Measurements from ENCODE around the gene ACTL6B. TPM values are rescaled to one million over a fixed set of nuclear protein-coding genes. Genes with fewer than 3 reads are reported as not detected.

Gene ACTL6B
- total and polyA plus RNA-seq, 2 of the 8 experiments (the other 6 are each of a cell fraction or from before 2014, with no cell fraction given): 2.1 to 4.5 TPM

- Histone ChIP-seq H3K18ac (ENCODE audit: extremely low read depth, low read length) (no peak overlapping the region; the same call in 1 of the 2 replicates), H3K4me3 (ENCODE audit: extremely low read depth in 1 of 4, insufficient read depth in 2 of 4, low read depth in 3 of 4, low read length in 4 of 4) (no peak overlapping the region), H3K4me1 (replicated peaks in 1 of 4; ENCODE audit: control insufficient read depth in 3 of 4, insufficient read depth in 4 of 4, low read length in 3 of 4) (peaks cover 0 to 25% (median 16%) of the 10 kb centered on the region in 4 experiments; a peak in 6 of 7 replicates), H3K36me3 (ENCODE audit: control insufficient read depth in 2 of 4, insufficient read depth in 4 of 4, low read length in 3 of 4) (no peaks in the 10 kb centered on the region), H2BK15ac (ENCODE audit: low read length) (no peak overlapping the region), H2AK5ac (ENCODE audit: low read depth, low read length) (no peak overlapping the region; the same call in 1 of the 2 replicates), H4K5ac (ENCODE audit: insufficient read length, low read depth, low read length) (no peak overlapping the region), H4K8ac (ENCODE audit: extremely low read depth, insufficient read depth, low read length) (no peak overlapping the region), H4K20me1 (replicated peaks in 1 of 2; ENCODE audit: control insufficient read depth in 1 of 2, insufficient read depth in 2 of 2, low read length in 2 of 2) (no peaks in the 10 kb centered on the region), H3K79me1 (ENCODE audit: low read depth, low read length) (no peaks in the 10 kb centered on the region; the same call in 1 of the 2 replicates), H3K23me2 (ENCODE audit: low read depth, low read length) (peaks cover 2% of the 10 kb centered on the region; the same call in 1 of the 2 replicates), H2BK12ac (ENCODE audit: low read depth, low read length) (peak overlapping the region; percentile 50; the same call in 1 of the 2 replicates), H3K79me2 (ENCODE audit: control insufficient read depth in 1 of 2, insufficient read depth in 2 of 2, low read length in 2 of 2) (no peaks in the 10 kb centered on the region), H3K4ac (replicated peaks; ENCODE audit: insufficient read length, low read depth, low read length) (no peak overlapping the region), H3K4me2 (ENCODE audit: insufficient read depth in 1 of 2, low read depth in 2 of 2, low read length in 2 of 2) (no peak overlapping the region), H2BK5ac (ENCODE audit: low read depth, low read length) (0 out of 2 replicates have a peak overlapping the region, but pooled peaks have one; percentile 24), H3K27ac (ENCODE audit: low read depth, low read length) (no peak overlapping the region), H3K9me3 (ENCODE audit: insufficient read depth in 2 of 2, low read depth in 1 of 2, low read length in 1 of 2) (no peaks in the 10 kb centered on the region), H4K91ac (replicated peaks; ENCODE audit: insufficient read length, low read length) (no peak overlapping the region), H3K23ac (ENCODE audit: insufficient read length) (no peak overlapping the region), H3K9ac (replicated peaks in 1 of 4; ENCODE audit: extremely low read depth in 1 of 4, low read depth in 3 of 4, low read length in 3 of 4) (no peak overlapping the region), H3K56ac (replicated peaks; ENCODE audit: insufficient read length, low read depth, low read length) (no peak overlapping the region), H2BK120ac (replicated peaks; ENCODE audit: low read depth, low read length) (no peak overlapping the region), H2BK20ac (ENCODE audit: low read length) (no peak overlapping the region), H3K27me3 (replicated peaks in 1 of 4; ENCODE audit: control insufficient read depth in 3 of 4, extremely low read depth in 1 of 4, insufficient read depth in 3 of 4, low read length in 3 of 4) (no peaks in the 10 kb centered on the region), H2AFZ (ENCODE audit: low read length) (no peak overlapping the region), H3K14ac (ENCODE audit: insufficient read length) (no peak overlapping the region)
- CTCF ChIA-PET (ENCODE audit: partially characterized antibody): interaction anchor here (0.6 to 3.9 kb wide), 8 partner anchors 11 to 725 kb away, joined by 3 to 28 read pairs (median 3); partner anchors contain the start of genes MOSPD3 and SRRT
- TF ChIP-seq MAFK (IDR thresholded peaks at IDR 0.05; ENCODE audit: low read depth, low read length): no peak
- no peak for TF ChIP-seq NRF1 (IDR thresholded peaks at IDR 0.05; ENCODE audit: low read depth, low read length)
- no peak for TF ChIP-seq RAD21 (IDR thresholded peaks at IDR 0.05 in 1 of 2, conservative IDR thresholded peaks at IDR 0.05 in 1 of 2; ENCODE audit: low read depth in 2 of 2, low read length in 2 of 2)
- TF ChIP-seq CTBP2 (IDR thresholded peaks at IDR 0.05; ENCODE audit: borderline replicate concordance, insufficient read depth, insufficient read length, low read length): no peak
- no peak for TF ChIP-seq RXRA (IDR thresholded peaks at IDR 0.05; ENCODE audit: insufficient read depth, low read depth, low read length)
- FAIRE-seq: no peak
- no peak for DNase-seq (ENCODE audit: low read depth in 1 of 2, low spot score in 2 of 2)
- POLR2A ChIA-PET (ENCODE audit: partially characterized antibody): interaction anchor here (0.7 to 1.8 kb wide), 4 partner anchors 8 to 14 kb away, joined by 3 to 4 read pairs (median 4); no protein-coding TSS in a partner anchor
- WGBS, 2 experiments (ENCODE audit: extremely low coverage in 1 of 2, insufficient coverage in 1 of 2, insufficient read length in 1 of 2, insufficient replicate concordance in 2 of 2, low coverage in 1 of 2, low lambda C conversion rate in 2 of 2, missing lambda C conversion rate in 1 of 2): 90% methylated on average over 18 of the region's 24 CpGs; no CpG with 5 or more reads in 1 of the 2 experiments
Observed at GRCh38 chr7:100640517-100641440, 15.5 kb downstream of the ACTL6B start.

Data from H1 (cell line).